Stimulated activated CD4-positive, alpha-beta T cell treated with anti-CD3 and anti-CD28 coated beads, TNF-alpha, amount 100 ng/mL, for 1 hour (primary cell): ENCODE measurements around the gene WIPI1.

Experiments
- DNase-seq, 3 donors: peaks; one replicate each; pipeline ENCODE4 v3.0.0-alpha.2; 2020; ENCODE audit warnings: low read depth in 3 of 3, low spot score in 1 of 3

Gene WIPI1

GRCh38 chr17:68460715-68461114 is 3.4 kb upstream of the WIPI1 start:
- no peak for DNase-seq

DNA sequence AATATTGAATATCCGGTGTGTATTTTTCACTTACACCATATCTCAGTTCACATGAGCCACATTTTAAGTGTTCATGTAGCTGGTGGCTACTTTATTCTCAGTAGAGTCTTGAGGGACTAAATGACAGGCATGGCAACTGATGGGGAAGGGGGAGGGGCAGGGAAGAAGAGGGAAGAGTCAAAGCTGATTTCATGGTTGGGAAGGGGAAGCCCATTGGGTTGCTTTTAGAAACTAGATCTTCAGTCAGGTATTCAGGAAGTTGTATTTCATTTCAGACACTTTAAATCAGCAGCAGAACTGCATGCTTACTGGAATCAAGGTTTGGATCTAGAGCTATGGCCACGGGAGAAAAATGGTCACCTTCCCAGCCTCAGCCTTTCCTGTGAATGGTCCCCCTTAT is 2.9 kb upstream of the WIPI1 start:
- DNase-seq = no peak

DNA sequence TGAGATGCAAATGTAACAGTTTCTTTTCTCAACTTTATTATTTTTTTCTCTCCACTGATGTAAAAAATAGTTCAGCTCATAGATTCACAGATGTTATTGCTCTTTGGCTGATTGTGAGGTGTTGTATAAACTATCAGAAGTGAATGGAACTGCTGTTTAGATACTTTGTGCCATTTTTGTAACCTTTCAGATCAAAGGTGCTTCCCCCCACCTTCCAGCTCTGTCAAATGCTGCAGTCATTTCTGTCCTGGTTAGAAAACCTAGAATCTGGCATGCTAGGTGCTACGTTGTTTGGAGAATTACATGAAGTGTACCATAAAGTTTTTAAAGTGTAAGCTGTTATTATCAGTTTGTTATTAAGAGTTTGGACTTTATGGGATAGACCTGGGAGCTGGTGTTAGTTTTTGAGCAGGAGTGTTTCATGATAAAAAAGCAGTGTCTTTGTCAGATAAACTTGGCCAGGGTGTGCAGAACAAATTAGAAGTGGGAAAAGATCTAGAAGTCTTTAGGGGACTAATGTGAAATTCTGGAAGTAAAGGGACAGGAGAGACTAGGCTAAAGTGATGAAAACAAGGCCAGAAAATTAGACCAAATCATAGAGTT is 1.8 kb upstream of the WIPI1 start:
- DNase-seq = no peak

GRCh38 chr17:68458260-68459036 is 1.2 kb upstream of the WIPI1 start:
- DNase-seq = no peak

- DNase-seq = peak; percentile 92 to 96 (median 96)
Measured at GRCh38 chr17:68457539-68458259, 403 bp upstream of the WIPI1 start.

- DNase-seq = no peak
Measured at GRCh38 chr17:68456339-68457167, 743 bp downstream of the WIPI1 start.

DNA sequence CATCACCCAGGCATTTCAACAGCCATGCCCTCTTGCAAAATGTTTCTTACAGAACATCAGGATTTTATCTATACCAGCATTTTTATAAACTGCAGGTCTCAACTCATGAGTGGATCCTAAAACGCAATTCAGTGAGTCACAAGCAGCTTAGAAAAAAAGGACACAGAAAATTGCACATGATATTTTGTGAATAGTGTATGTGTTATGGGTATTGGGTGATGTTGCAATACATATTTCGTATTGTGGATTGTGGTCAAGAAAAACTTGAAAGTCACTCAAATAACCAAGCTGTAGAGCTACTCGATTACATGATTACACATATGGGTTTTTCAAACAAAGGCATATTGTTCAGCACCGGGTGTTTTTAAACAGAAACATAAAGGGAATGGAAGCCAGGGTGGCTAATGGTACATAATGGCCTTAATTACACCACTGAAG is 1.4 kb downstream of the WIPI1 start:
- no peak for DNase-seq

GRCh38 chr17:68453991-68454665 is 3.2 kb downstream of the WIPI1 start:
- DNase-seq = no peak

DNA sequence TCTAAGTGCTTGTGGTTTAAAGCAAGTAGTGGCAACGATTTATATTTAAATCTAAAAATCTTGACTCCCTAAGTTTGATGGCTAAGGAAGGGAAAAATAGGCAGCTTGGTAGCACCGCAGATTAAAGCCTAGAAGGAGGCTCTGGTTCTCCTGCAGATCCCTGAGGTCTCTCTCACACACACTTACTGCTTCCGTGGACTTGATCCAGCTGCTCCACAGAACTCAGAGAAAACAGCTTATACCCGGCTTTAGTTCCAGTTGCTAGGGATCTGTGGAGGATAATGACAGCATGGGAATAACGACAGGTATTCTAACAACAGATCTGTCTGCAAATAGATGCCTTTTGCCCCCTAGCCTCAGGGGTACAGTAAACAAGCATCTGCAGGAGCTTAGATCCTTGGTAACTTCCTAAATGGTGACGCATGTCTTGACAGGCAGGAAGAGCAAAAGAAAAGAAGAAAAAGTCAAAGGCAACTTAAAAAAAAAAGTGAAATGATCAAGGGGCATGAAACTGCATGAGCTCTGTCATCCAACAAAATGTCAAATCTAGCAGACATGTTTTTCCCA is 4.5 kb downstream of the WIPI1 start:
- DNase-seq = no peak

DNA sequence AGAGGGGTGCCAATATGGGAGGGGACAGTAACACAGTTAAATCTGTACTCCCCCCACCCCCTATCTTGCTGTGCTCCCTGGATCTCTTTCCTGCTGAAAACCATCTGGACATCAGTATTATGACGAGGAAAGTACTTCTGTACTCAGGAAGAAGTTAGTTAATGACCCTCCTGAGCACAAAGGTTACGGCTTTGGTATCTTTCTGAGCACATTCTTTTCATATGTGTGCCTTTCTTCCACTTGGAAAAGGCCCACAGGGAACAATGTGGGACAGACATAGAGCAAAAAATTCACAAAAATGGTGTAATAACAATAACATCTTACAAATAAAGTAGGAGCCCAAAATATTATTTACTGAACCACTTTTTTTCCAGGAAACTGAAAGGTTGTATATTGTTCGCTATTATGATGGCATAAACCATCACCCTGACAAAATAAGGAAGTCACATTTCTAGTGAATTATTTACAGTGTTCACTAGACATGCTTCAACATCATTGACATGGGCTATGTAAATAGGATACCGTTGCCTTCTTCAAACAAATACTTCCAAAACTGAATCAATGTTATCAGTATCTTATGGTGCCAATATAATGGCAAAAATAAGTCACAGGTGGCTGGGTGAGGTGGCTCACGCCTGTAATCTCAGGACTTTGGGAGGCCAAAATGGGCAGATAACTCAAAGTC is 5.5 kb downstream of the WIPI1 start:
- no peak for DNase-seq

DNA sequence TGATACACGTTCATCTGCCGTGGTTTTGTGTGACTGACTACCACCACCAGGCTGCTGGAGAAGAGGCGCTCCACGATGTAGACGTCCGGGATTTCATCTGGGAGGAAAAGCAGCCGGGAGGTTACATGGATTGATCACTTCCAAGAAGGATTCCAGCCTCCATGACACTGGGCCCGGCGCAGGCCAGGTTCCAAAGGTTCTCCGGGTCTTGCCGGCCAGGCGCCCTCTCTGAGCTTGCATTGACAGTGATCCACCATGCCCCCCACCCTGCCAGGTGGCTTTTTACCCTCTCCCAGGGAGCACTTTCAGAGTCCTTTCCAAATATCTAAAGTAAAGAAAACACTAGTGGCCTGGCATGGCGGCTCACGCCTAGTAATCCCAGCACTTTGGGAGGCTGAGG is 6.5 kb downstream of the WIPI1 start:
- DNase-seq = no peak

DNA sequence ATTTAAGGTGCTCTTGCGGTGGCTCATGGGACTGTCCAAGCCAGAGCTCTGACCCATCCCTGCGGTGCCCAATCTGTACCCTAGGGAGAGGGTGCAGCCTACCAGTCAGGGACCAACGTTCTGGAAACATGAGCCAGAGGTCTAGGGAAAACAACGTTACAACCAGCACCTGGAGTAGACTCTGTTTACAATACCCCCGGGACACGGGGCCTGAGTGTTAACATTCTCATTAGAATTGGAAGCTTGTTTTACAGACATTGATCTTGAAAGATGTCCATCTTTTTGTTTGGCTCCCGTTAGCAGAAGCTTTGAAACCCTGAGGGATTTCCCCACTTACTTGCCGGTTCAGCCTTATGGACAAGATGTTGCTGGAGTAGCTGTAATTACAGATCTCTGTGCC is 6.9 kb downstream of the WIPI1 start:
- no peak for DNase-seq

DNA sequence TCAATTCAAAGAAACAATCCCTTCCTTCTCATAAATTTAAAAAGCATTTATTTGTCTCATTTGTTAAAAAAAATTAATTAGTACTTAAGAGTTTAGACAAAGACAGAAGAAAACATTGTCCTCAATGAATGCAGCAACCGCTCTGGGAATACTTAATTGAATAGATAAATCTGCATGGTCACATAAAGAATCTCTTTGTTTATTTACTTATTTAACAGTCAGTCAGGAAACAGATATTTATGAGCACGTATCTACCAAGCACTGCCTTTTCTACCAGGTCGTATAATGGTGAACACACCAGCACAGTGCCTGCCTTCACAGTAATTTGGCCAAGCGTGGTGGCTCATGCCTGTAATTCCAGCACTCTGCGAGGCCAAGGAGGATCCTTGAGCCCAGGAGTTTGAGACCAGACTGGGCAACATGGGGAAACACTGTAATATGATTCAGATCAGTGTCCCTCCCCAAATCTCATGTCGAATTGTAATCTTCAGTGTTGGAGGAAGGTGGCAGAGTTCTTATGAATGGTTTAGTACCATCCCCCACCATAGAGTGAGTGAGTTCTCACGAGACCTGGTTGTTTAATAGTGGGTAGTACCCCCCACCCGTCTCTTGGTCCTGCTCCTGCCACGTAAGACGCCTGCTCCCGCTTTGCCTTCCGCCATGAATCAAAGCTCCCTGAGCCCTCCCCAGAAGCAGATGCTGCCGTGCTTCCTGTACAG is 8.1 kb downstream of the WIPI1 start:
- DNase-seq = no peak

- no peak for DNase-seq
Measured at GRCh38 chr17:68446626-68447041, 10.7 kb downstream of the WIPI1 start.

DNA sequence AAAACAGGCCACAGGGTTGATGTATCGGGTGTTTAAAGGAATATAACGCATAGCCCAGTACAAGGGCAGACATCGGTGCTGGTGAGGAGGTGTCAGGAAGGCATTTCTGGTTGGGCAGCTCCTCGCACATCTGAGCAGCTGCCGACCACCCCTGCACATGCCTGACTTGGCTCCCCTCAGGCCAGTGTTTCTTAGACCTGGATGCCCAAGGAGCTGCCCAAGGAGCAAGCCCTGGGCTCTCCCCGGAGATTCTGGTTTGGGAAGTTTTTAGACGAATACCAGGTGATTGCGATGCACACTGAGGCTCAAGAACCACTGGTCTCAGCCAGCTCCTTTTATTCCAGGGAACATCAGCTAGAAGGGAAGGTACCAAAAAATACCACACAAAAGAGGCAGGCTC is 11.6 kb downstream of the WIPI1 start:
- no peak for DNase-seq

- no peak for DNase-seq
Measured at GRCh38 chr17:68443972-68444464, 13.3 kb downstream of the WIPI1 start.

- DNase-seq = no peak
Measured at GRCh38 chr17:68441070-68441770, 16.1 kb downstream of the WIPI1 start.

- DNase-seq = no peak
Measured at GRCh38 chr17:68440526-68440925, 16.8 kb downstream of the WIPI1 start.
